HEK293 (cell line): ENCODE results near the gene EDARADD.

Source experiments
- CTCF ChIA-PET: fragments of 350-600 bp; formaldehyde crosslinking; extraction: SDS; loops from one replicate; lab custom pipeline; 2021; ENCODE audit warnings: antibody characterized with exemption; lab: Yijun Ruan, JAX
- POLR2A ChIA-PET: fragments of 300-600 bp; formaldehyde crosslinking; extraction: SDS; loops from one replicate; lab custom pipeline; 2020; ENCODE audit warnings: antibody characterized with exemption, inconsistent platforms; lab: Yijun Ruan, JAX
- H3K27ac ChIP-seq: fragments of 200-500 bp; sonication (Bioruptor generic); 2 replicates; pipeline ENCODE4 v1.5.1; 2014; ENCODE audit warnings: low read depth, low read length, control low read depth, inconsistent platforms; ENCODE audit errors: extremely low read depth
- H3K36me3 ChIP-seq, 2 experiments: fragments of 200-500 bp in 1 of 2; sonication (Bioruptor generic) in 1 of 2; 1 replicate in 1 of 2; 2 replicates in 1 of 2; pipeline ENCODE4 v1.5.1; 2014 to 2017; ENCODE audit warnings: inconsistent platforms in 2 of 2, low read length in 2 of 2; ENCODE audit not compliant: control insufficient read depth in 2 of 2, insufficient read depth in 1 of 2
- H3K4me1 ChIP-seq: fragments of 200-500 bp; sonication (Bioruptor generic); 2 replicates; pipeline ENCODE4 v1.5.1; 2014; ENCODE audit warnings: mild to moderate bottlenecking, low read length, inconsistent platforms; ENCODE audit not compliant: control insufficient read depth, insufficient read depth
- H3K4me3 ChIP-seq: 2 replicates; pipeline ENCODE4 v1.5.1; 2011; ENCODE audit warnings: low read depth, mild to moderate bottlenecking, control low read depth, low read length, moderate library complexity
- H3K9me3 ChIP-seq: fragments of 200-500 bp; sonication (Bioruptor generic); 2 replicates; pipeline ENCODE4 v1.5.1; 2014; ENCODE audit warnings: low read depth, low read length, inconsistent platforms; ENCODE audit not compliant: control insufficient read depth, insufficient read depth
- GFI1B ChIP-seq: fragments of 450-650 bp; formaldehyde crosslinking; IDR thresholded peaks from 2 replicates; pipeline ENCODE4 v1.5.1; 2016; ENCODE audit warnings: missing biosample characterization, missing genetic modification characterization
- HOXD13 ChIP-seq: sonication (generic); formaldehyde crosslinking; IDR thresholded peaks from 2 replicates; pipeline ENCODE4 v1.8.0; 2022; ENCODE audit warnings: missing genetic modification reagents, borderline replicate concordance
- KLF8 ChIP-seq: fragments of 450-650 bp; formaldehyde crosslinking; IDR thresholded peaks from 2 replicates; pipeline ENCODE4 v1.5.1; 2016; ENCODE audit warnings: missing biosample characterization, missing genetic modification characterization
- MEIS1 ChIP-seq: sonication (generic); formaldehyde crosslinking; IDR thresholded peaks from 2 replicates; pipeline ENCODE4 v1.8.1; 2022; ENCODE audit warnings: missing genetic modification reagents, mild to moderate bottlenecking, borderline replicate concordance
- MYNN ChIP-seq: fragments of 450-650 bp; formaldehyde crosslinking; IDR thresholded peaks from 2 replicates; pipeline ENCODE4 v1.5.1; 2016; ENCODE audit warnings: missing biosample characterization, missing genetic modification characterization, borderline replicate concordance
- RBAK ChIP-seq: fragments of 450-650 bp; formaldehyde crosslinking; IDR thresholded peaks from 2 replicates; pipeline ENCODE4 v1.5.1; 2016; ENCODE audit warnings: missing biosample characterization, missing genetic modification characterization
- REPIN1 ChIP-seq: fragments of 450-650 bp; formaldehyde crosslinking; IDR thresholded peaks from 2 replicates; pipeline ENCODE4 v1.5.1; 2017; ENCODE audit warnings: missing biosample characterization, missing genetic modification characterization, low read depth
- YY1 ChIP-seq: fragments of 450-650 bp; formaldehyde crosslinking; IDR thresholded peaks from 2 replicates; pipeline ENCODE4 v1.5.1; 2018; ENCODE audit warnings: missing biosample characterization, missing genetic modification characterization
- YY2 ChIP-seq: fragments of 450-650 bp; formaldehyde crosslinking; IDR thresholded peaks from 2 replicates; pipeline ENCODE4 v1.5.1; 2016; ENCODE audit warnings: missing biosample characterization, missing genetic modification characterization
- ZBTB8A ChIP-seq: fragments of 450-650 bp; formaldehyde crosslinking; IDR thresholded peaks from 2 replicates; pipeline ENCODE4 v1.5.1; 2016; ENCODE audit warnings: missing biosample characterization, missing genetic modification characterization
- ZNF10 ChIP-seq: fragments of 450-650 bp; formaldehyde crosslinking; IDR thresholded peaks from 2 replicates; pipeline ENCODE4 v1.5.1; 2017; ENCODE audit warnings: missing biosample characterization, missing genetic modification characterization
- ZNF146 ChIP-seq: fragments of 450-650 bp; formaldehyde crosslinking; IDR thresholded peaks from 2 replicates; pipeline ENCODE4 v1.5.1; 2016; ENCODE audit warnings: missing biosample characterization, missing genetic modification characterization
- ZNF169 ChIP-seq: fragments of 450-650 bp; formaldehyde crosslinking; IDR thresholded peaks from 2 replicates; pipeline ENCODE4 v1.5.1; 2016; ENCODE audit warnings: missing biosample characterization, missing genetic modification characterization
- ZNF214 ChIP-seq: fragments of 450-650 bp; formaldehyde crosslinking; IDR thresholded peaks from 2 replicates; pipeline ENCODE4 v1.5.1; 2017; ENCODE audit warnings: missing biosample characterization, mild to moderate bottlenecking, missing genetic modification characterization, borderline replicate concordance
- ZNF223 ChIP-seq: fragments of 450-650 bp; formaldehyde crosslinking; IDR thresholded peaks from 2 replicates; pipeline ENCODE4 v1.5.1; 2016; ENCODE audit warnings: missing biosample characterization, missing genetic modification characterization
- ZNF24 ChIP-seq: fragments of 450-650 bp; formaldehyde crosslinking; IDR thresholded peaks from 2 replicates; pipeline ENCODE4 v1.5.1; 2016; ENCODE audit warnings: missing biosample characterization, missing genetic modification characterization
- ZNF302 ChIP-seq: fragments of 450-650 bp; formaldehyde crosslinking; IDR thresholded peaks from 2 replicates; pipeline ENCODE4 v1.5.1; 2016; ENCODE audit warnings: missing biosample characterization, missing genetic modification characterization, low read depth
- ZNF354C ChIP-seq: fragments of 450-650 bp; formaldehyde crosslinking; IDR thresholded peaks from 2 replicates; pipeline ENCODE4 v1.5.1; 2016; ENCODE audit warnings: missing biosample characterization, missing genetic modification characterization, low read depth, borderline replicate concordance
- ZNF391 ChIP-seq: fragments of 450-650 bp; formaldehyde crosslinking; IDR thresholded peaks from 2 replicates; pipeline ENCODE4 v1.5.1; 2016; ENCODE audit warnings: low read depth, missing biosample characterization, missing genetic modification characterization, borderline replicate concordance
- ZNF394 ChIP-seq: fragments of 450-650 bp; formaldehyde crosslinking; IDR thresholded peaks from 2 replicates; pipeline ENCODE4 v1.5.1; 2016; ENCODE audit warnings: missing biosample characterization, missing genetic modification characterization, mild to moderate bottlenecking, moderate library complexity, borderline replicate concordance
- ZNF423 ChIP-seq: fragments of 450-650 bp; formaldehyde crosslinking; IDR thresholded peaks from 2 replicates; pipeline ENCODE4 v1.5.1; 2016; ENCODE audit warnings: missing biosample characterization, missing genetic modification characterization
- ZNF501 ChIP-seq: fragments of 450-650 bp; formaldehyde crosslinking; IDR thresholded peaks from 2 replicates; pipeline ENCODE4 v1.5.1; 2016; ENCODE audit warnings: missing biosample characterization, missing genetic modification characterization
- ZNF510 ChIP-seq: fragments of 450-650 bp; formaldehyde crosslinking; IDR thresholded peaks from 2 replicates; pipeline ENCODE4 v1.5.1; 2018; ENCODE audit warnings: mild to moderate bottlenecking, missing genetic modification characterization, missing biosample characterization; ENCODE audit not compliant: insufficient replicate concordance
- ZNF529 ChIP-seq: fragments of 450-650 bp; formaldehyde crosslinking; IDR thresholded peaks from 2 replicates; pipeline ENCODE4 v1.5.1; 2017; ENCODE audit warnings: missing genetic modification characterization, missing biosample characterization; ENCODE audit not compliant: insufficient replicate concordance
- ZNF544 ChIP-seq: fragments of 450-650 bp; formaldehyde crosslinking; IDR thresholded peaks from 2 replicates; pipeline ENCODE4 v1.5.0; 2017; ENCODE audit warnings: missing biosample characterization, missing genetic modification characterization
- ZNF560 ChIP-seq: fragments of 450-650 bp; formaldehyde crosslinking; IDR thresholded peaks from 2 replicates; pipeline ENCODE4 v1.5.1; 2017; ENCODE audit warnings: missing biosample characterization, missing genetic modification characterization, borderline replicate concordance
- ZNF585B ChIP-seq: fragments of 450-650 bp; formaldehyde crosslinking; IDR thresholded peaks from 2 replicates; pipeline ENCODE4 v1.5.1; 2016; ENCODE audit warnings: missing biosample characterization, missing genetic modification characterization
- ZNF596 ChIP-seq: fragments of 450-650 bp; IDR thresholded peaks from 2 replicates; pipeline ENCODE4 v1.5.0; 2018; ENCODE audit warnings: missing biosample characterization, mild to moderate bottlenecking, missing genetic modification characterization, moderate library complexity
- ZNF677 ChIP-seq: fragments of 450-650 bp; IDR thresholded peaks from 2 replicates; pipeline ENCODE4 v1.5.0; 2018; ENCODE audit warnings: missing biosample characterization, mild to moderate bottlenecking, missing genetic modification characterization, moderate library complexity
- ZNF701 ChIP-seq: fragments of 450-650 bp; formaldehyde crosslinking; IDR thresholded peaks from 2 replicates; pipeline ENCODE4 v1.5.1; 2016; ENCODE audit warnings: missing biosample characterization, missing genetic modification characterization
- ZNF76 ChIP-seq: fragments of 450-650 bp; formaldehyde crosslinking; IDR thresholded peaks from 2 replicates; pipeline ENCODE4; 2016; ENCODE audit warnings: low read depth, missing biosample characterization, missing genetic modification characterization, borderline replicate concordance
- ZNF791 ChIP-seq: fragments of 450-650 bp; formaldehyde crosslinking; IDR thresholded peaks from 2 replicates; pipeline ENCODE4 v1.5.1; 2016; ENCODE audit warnings: missing biosample characterization, missing genetic modification characterization
- ZXDB ChIP-seq: fragments of 450-650 bp; formaldehyde crosslinking; IDR thresholded peaks from 2 replicates; pipeline ENCODE4 v1.5.1; 2016; ENCODE audit warnings: missing biosample characterization, missing genetic modification characterization
- TF ChIP-seq, protein P1 (sequence below): fragments of 450-650 bp; formaldehyde crosslinking; IDR thresholded peaks from 2 replicates; pipeline ENCODE4 v1.5.1; 2016; ENCODE audit warnings: missing biosample characterization, missing genetic modification characterization
- TF ChIP-seq, protein P2 (sequence below): fragments of 450-650 bp; formaldehyde crosslinking; IDR thresholded peaks from 2 replicates; pipeline ENCODE4 v1.5.1; 2016; ENCODE audit warnings: missing biosample characterization, missing genetic modification characterization

Gene EDARADD

DNA sequence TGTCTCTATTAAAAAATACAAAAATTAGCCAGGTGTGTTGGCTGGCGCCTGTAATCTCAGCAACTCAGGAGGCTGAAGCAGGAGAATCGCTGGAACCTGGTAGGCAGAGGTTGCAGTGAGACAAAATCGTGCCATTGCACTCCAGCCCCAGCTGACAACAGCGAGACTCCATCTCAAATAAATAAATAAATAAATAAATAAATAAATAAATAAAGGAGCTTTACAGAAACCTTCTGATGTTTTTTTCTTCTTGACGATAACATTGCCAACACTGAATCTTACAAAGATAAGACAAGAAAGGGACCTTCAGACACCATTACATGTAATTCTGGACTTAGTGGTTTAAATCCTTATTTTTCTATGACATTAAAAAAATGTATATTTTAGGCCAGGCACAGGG lies 81.9 kb downstream of the EDARADD start:
- Histone ChIP-seq H3K4me1 (peaks cover 29% of the 10 kb centered on the region), H3K36me3 (no peaks in the 10 kb centered on the region), H3K27ac (no peak overlapping the region), H3K9me3 (no peaks in the 10 kb centered on the region), H3K4me3 (no peak overlapping the region)
- ChIA-PET CTCF (interaction anchor here (0.6 to 1.1 kb wide), 4 partner anchors 31 to 368 kb away, joined by 3 to 4 read pairs (median 3); no protein-coding TSS in a partner anchor), POLR2A (no interaction called here)
- no peak for TF ChIP-seq ZNF302 (tag by site-specific recombination)
- TF ChIP-seq GFI1B (tag by site-specific recombination): peak; percentile 74; the same call in 1 of the 2 replicates
- TF ChIP-seq ZNF510 (tag by site-specific recombination): peak; percentile 90
- peak; percentile 85 for TF ChIP-seq ZBTB8A (tag by site-specific recombination)
- TF ChIP-seq ZNF76 (tag by site-specific recombination): no peak
- TF ChIP-seq ZNF677: no peak
- TF ChIP-seq ZNF214 (tag by site-specific recombination): peak; percentile 46; the same call in 1 of the 2 replicates
- no peak for TF ChIP-seq MEIS1 (CRISPR knock-in tag)
- TF ChIP-seq ZNF529 (tag by site-specific recombination): peak; percentile 72
- no peak for TF ChIP-seq YY2 (tag by site-specific recombination)
- TF ChIP-seq KLF8 (tag by site-specific recombination): no peak
- peak; percentile 95 for TF ChIP-seq ZNF354C (tag by site-specific recombination)
- 0 out of 2 replicates have a peak, but pooled peaks have one; percentile 58 for TF ChIP-seq ZNF501 (tag by site-specific recombination)
- peak; percentile 65 for TF ChIP-seq ZNF791 (tag by site-specific recombination)
- no peak for TF ChIP-seq YY1 (tag by site-specific recombination)
- no peak; the same call in 1 of the 2 replicates for TF ChIP-seq ZNF146 (tag by site-specific recombination)
- TF ChIP-seq, protein P1, sequence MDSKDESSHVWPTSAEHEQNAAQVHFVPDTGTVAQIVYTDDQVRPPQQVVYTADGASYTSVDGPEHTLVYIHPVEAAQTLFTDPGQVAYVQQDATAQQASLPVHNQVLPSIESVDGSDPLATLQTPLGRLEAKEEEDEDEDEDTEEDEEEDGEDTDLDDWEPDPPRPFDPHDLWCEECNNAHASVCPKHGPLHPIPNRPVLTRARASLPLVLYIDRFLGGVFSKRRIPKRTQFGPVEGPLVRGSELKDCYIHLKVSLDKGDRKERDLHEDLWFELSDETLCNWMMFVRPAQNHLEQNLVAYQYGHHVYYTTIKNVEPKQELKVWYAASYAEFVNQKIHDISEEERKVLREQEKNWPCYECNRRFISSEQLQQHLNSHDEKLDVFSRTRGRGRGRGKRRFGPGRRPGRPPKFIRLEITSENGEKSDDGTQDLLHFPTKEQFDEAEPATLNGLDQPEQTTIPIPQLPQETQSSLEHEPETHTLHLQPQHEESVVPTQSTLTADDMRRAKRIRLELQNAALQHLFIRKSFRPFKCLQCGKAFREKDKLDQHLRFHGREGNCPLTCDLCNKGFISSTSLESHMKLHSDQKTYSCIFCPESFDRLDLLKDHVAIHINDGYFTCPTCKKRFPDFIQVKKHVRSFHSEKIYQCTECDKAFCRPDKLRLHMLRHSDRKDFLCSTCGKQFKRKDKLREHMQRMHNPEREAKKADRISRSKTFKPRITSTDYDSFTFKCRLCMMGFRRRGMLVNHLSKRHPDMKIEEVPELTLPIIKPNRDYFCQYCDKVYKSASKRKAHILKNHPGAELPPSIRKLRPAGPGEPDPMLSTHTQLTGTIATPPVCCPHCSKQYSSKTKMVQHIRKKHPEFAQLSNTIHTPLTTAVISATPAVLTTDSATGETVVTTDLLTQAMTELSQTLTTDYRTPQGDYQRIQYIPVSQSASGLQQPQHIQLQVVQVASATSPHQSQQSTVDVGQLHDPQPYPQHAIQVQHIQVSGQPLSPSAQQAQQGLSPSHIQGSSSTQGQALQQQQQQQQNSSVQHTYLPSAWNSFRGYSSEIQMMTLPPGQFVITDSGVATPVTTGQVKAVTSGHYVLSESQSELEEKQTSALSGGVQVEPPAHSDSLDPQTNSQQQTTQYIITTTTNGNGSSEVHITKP (tag by site-specific recombination): no peak
- no peak for TF ChIP-seq ZNF585B (tag by site-specific recombination)
- no peak for TF ChIP-seq ZNF701
- no peak; the same call in 1 of the 2 replicates for TF ChIP-seq ZNF10 (tag by site-specific recombination)
- TF ChIP-seq ZXDB: peak; percentile 77
- TF ChIP-seq ZNF544 (tag by site-specific recombination): no peak
- TF ChIP-seq ZNF423 (tag by site-specific recombination): no peak
- TF ChIP-seq ZNF24 (tag by site-specific recombination): peak; percentile 56; the same call in 1 of the 2 replicates
- TF ChIP-seq ZNF596: no peak
- TF ChIP-seq RBAK (tag by site-specific recombination): peak; percentile 45; the same call in 1 of the 2 replicates
- TF ChIP-seq ZNF223 (tag by site-specific recombination): peak; percentile 59; the same call in 1 of the 2 replicates
- TF ChIP-seq ZNF560: peak; percentile 95
- no peak for TF ChIP-seq ZNF169 (tag by site-specific recombination)
- peak; percentile 97 for TF ChIP-seq ZNF394 (tag by site-specific recombination)
- TF ChIP-seq, protein P2, sequence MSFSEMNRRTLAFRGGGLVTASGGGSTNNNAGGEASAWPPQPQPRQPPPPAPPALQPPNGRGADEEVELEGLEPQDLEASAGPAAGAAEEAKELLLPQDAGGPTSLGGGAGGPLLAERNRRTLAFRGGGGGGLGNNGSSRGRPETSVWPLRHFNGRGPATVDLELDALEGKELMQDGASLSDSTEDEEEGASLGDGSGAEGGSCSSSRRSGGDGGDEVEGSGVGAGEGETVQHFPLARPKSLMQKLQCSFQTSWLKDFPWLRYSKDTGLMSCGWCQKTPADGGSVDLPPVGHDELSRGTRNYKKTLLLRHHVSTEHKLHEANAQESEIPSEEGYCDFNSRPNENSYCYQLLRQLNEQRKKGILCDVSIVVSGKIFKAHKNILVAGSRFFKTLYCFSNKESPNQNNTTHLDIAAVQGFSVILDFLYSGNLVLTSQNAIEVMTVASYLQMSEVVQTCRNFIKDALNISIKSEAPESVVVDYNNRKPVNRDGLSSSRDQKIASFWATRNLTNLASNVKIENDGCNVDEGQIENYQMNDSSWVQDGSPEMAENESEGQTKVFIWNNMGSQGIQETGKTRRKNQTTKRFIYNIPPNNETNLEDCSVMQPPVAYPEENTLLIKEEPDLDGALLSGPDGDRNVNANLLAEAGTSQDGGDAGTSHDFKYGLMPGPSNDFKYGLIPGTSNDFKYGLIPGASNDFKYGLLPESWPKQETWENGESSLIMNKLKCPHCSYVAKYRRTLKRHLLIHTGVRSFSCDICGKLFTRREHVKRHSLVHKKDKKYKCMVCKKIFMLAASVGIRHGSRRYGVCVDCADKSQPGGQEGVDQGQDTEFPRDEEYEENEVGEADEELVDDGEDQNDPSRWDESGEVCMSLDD (tag by site-specific recombination): no peak
- TF ChIP-seq REPIN1 (tag by site-specific recombination): no peak
- no peak for TF ChIP-seq HOXD13 (CRISPR knock-in tag)
- no peak for TF ChIP-seq MYNN (tag by site-specific recombination)
- no peak for TF ChIP-seq ZNF391 (tag by site-specific recombination)
